Stimulated activated CD8-positive, alpha-beta memory T cell treated with anti-CD3 and anti-CD28 coated beads, Interleukin-7, amount 100 ng/mL, for 48 hours (primary cell): ENCODE measurements around the gene TNRC6B.

Experiments
- DNase-seq, 2 donors: peaks; one replicate each; pipeline ENCODE4 v3.0.0-alpha.2; 2020; ENCODE audit warnings: low read depth in 1 of 2; ENCODE audit errors: extremely low read depth in 1 of 2

Gene TNRC6B

GRCh38 chr22:40238425-40239344 is 61.0 kb downstream of the TNRC6B start:
- DNase-seq: no peak

DNA sequence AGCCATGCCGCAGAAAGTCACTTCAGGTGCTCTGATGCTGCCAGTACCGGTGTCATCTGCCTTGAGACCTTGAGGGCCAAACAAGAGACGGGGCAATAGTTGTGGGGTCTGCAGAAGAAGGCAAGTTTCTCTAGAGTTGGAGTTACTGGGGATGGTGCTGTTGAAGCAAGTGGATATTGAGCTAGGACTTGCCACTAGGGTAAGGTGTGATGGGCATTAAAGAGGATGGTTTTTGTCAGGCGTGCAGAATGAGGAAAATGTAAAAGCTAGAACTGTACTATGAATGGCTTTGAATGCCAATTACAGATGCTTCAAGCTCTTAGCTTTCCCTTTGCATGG is 61.6 kb downstream of the TNRC6B start:
- DNase-seq: no peak

DNA sequence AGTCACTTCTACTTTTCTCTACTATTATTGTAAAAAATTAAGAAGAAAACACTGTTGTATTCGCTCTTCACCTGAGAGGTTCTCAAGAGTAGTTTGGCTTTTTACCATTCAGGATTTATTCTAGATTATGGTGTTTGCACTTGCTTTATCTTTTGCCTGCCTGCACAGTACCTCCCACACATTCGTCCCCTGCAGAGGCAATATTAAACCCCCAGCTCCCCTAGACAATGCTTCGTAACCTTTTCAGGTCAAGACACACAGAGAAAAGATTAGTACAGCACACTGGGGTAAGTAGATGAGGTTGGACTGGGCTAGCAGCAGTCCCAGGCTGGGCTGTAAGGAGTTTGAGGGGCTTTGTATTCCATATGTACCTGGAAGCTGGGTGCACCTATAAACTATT is 62.4 kb downstream of the TNRC6B start:
- no peak for DNase-seq

DNA sequence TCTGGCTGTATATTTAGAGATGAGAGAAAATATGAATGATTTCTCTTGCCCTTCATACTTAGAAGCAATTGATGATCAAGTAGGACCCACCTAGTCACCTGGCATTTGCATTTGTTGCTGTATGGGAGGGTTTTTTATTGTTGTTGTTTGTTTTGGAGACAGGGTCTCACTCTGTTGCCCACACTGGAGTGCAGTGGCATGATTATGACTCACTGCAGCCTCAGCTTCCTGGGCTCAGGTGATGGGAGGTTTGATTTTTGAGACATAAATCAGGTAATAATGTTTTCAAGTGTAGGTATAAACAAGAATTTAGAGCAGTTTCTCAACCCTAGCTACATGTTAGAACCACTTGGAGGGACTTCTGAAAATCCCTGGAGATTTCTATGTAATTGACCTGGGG is 63.0 kb downstream of the TNRC6B start:
- no peak for DNase-seq

DNA sequence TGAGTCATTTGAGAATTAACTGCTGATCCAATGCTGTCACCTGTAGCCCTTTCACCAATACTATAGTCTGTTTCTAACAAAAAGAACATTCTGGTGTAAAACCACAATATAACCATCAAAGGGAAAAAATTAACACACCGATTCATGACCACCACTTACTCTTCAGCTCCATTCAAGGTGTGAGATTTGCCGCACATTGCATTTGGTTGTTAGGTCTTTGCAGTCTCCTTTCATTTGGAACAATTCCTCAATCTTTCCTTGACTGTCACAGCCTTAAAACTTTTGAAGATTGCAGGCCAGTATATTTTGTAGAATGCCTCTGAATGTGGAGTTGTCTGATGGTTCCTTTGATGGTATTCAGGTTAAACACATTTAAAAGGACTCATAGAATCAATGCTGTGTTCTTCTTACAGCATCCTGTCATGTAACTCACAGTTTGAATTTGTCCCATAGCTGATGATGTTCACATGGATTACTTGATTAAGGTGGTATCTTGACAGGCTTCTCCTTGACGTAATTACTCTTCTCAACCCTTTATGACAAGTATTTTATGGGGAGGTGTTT is 63.6 kb downstream of the TNRC6B start:
- DNase-seq: no peak

- no peak for DNase-seq
Observed at GRCh38 chr22:40243891-40244290, 66.2 kb downstream of the TNRC6B start.

- DNase-seq: no peak
Observed at GRCh38 chr22:40244586-40244985, 66.9 kb downstream of the TNRC6B start.

DNA sequence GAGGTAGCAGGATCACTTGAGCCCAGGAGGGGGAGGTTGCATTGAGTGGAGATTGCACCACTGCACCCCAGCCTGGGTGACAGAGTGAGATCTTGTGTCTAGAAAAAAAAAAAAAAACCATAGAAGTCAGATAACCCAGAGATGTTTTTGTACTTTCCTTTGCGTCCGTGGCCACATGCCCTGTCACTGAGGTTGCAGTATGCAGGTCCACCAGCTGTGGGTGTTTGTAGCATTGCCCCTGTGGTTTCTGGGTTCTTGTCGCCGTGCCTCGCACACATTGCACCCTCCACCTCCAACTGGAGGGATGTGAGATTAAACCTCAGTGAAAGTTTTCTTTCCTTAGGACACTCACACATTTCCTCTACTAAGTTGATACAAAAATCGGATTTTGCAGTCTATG is 70.3 kb downstream of the TNRC6B start:
- peak; percentile 41 to 72 for DNase-seq

- DNase-seq: no peak
Observed at GRCh38 chr22:40249286-40249685, 71.6 kb downstream of the TNRC6B start.

GRCh38 chr22:40250608-40251007 is 72.9 kb downstream of the TNRC6B start:
- peak in 1 of 2 donors; percentile 51 for DNase-seq

GRCh38 chr22:40251106-40251505 is 73.4 kb downstream of the TNRC6B start:
- DNase-seq: no peak

DNA sequence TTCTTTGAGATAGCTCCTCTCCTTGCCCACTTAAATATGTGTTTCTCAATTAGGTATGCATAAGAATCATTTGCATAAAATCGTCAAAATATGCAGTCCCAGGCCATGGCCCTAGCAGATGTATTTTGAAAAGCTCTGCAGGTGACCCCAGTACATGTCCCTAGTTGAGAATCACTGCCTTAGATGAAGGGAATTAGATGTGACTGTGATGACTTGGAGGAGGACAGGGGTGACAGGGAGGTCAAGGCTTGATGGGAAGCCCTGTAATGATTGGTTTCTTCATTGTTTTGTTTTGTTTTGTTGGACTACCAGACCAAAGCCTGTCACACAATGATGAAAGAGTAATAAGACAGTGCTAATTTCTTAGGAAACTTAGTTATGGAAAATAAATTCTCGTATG is 74.4 kb downstream of the TNRC6B start:
- no peak for DNase-seq

DNA sequence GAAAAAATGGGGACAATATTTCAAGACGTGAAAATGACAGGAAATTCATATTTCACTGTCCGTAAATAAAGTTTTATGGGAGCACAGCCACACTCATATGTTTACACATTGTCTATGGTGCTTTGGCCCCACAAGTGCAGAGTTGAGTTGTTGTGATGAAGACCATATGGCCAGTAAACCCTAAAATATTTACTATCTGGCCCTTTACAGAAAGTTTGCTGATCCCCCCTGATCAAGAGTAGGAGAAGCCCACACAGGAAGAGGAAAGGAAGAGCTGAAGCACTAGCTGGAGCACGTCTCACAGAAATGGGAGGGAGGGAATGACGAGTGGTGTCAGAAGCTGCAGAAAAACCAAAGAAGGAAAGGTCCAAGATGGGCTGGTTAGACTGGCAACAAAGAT is 78.8 kb downstream of the TNRC6B start:
- no peak for DNase-seq

GRCh38 chr22:40258017-40258416 is 80.3 kb downstream of the TNRC6B start:
- no peak for DNase-seq

- no peak for DNase-seq
Observed at GRCh38 chr22:40258501-40258915, 80.8 kb downstream of the TNRC6B start.

GRCh38 chr22:40261783-40262182 is 84.1 kb downstream of the TNRC6B start:
- DNase-seq: no peak

DNA sequence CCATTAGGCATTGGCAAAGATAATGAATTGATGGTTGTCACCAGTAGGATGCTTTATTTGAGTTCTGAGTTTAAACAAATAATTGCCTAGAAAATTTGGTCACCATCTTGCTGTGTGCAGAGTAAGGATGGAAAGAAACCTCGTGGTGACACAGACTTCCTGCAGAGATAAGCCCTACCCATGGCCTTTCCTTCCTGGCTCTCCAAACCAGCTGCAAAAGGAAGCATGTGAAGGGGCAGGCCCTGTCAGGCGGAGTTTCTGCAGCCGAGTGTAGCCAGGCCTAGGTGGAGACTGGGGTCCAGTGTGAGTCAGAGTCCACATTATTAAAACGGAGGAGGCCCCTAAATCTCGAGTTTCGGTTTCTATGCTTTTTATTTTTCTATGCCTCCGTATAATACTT is 85.5 kb downstream of the TNRC6B start:
- no peak for DNase-seq

GRCh38 chr22:40265783-40266182 is 88.1 kb downstream of the TNRC6B start:
- DNase-seq: no peak

DNA sequence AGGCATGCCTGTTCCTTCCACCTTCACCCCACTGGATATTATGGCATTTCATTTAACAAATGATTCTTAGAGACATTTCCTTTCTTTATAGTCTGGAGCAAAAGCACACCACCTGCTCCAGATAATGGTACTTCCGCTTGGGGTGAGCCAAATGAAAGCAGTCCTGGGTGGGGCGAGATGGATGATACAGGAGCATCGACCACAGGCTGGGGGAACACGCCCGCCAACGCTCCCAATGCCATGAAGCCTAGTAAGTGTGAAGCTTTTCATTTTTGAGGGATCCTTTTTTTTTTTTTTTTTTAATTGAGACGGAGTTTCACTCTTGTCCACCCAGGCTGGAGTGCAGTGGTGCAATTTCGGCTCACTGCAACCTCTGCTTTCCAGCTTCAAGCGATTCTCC is 92.3 kb downstream of the TNRC6B start:
- no peak for DNase-seq

DNA sequence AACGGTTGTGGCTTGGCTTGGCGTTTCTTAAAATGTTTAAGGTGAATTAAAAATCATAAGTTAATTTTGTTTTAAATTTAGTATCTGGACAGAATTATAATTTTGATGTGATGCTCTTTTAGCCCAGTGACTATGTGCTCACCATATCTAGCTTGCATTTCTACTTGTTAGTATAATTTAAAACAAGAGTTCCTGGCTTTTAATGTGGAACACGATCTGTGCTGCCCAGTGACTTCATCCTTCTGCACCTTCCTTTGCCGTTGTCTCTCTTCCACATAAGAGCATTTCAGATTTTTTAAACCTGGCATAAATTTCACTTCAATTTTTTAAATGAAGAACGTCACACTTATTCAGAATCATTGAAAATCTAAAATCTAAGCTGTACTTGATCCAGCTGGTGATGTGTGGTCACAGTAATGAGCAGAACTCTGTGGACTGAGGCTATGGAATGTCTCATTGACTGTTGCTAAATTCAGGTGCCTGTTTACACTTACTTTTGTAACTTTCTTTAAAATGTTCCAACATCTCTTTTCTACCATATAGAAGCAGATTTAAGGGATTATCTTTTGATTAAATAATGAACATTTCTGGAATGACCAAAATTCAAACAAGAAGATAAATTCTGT is 93.1 kb downstream of the TNRC6B start:
- no peak for DNase-seq

GRCh38 chr22:40271440-40271839 is 93.7 kb downstream of the TNRC6B start:
- no peak for DNase-seq

DNA sequence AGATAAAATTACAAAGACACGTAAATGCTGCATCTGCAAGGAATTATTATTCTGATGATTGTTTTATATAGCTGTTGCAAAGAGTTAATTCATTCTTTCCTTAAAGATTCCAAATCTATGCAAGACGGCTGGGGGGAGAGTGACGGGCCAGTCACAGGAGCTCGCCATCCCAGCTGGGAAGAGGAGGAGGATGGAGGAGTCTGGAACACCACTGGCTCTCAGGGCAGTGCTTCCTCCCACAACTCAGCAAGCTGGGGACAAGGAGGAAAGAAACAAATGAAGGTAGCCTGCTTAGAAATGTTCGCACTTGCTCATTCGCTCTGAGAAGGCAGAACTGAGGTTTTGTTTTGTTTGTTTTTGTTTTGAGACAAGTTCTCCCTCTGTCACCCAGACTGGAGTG is 95.6 kb downstream of the TNRC6B start:
- DNase-seq: no peak
